HepG2 (cell line): Measurements from ENCODE around the gene ONECUT3. TPM values are rescaled to one million over a fixed set of nuclear protein-coding genes. Genes with fewer than 3 reads are reported as not detected.
A peak's percentile ranks its signal among the peaks of the same experiment; 100 is the strongest.

ENCODE experiments used
- ATAC-seq: fragments of 200-7000 bp; cut with Tn5 transposase; 3 replicates; pipeline ENCODE4 v1.9.1; 2020; ENCODE audit warnings: mild to moderate bottlenecking, moderate library complexity
- BruUV-seq: library from RNA; stranded (reverse); fragments of 400-500 nt; replicated peaks from 2 replicates; lab custom pipeline; 2021; lab: Mats Ljungman, UMichigan
- CTCF ChIA-PET: fragments of 300-600 bp; formaldehyde crosslinking; extraction: SDS; loops from one replicate; lab custom pipeline; 2021; ENCODE audit warnings: low total read pairs, inconsistent platforms, low intra/inter-chr PET ratio; lab: Yijun Ruan, JAX
- POLR2A ChIA-PET: fragments of 350-600 bp; sonication (Branson Sonifier 250); formaldehyde crosslinking; loops from one replicate; lab custom pipeline; 2020; ENCODE audit warnings: antibody characterized with exemption, inconsistent platforms; lab: Yijun Ruan, JAX
- DNase-seq: peaks from one replicate; pipeline ENCODE4 v3.0.0-alpha.2; 2015; ENCODE audit warnings: low spot score
- FAIRE-seq: peaks from 3 replicates; lab custom pipeline; 2011; peaks lifted over from hg19 to GRCh38; lab: Jason Lieb, UNC
- H2AFZ ChIP-seq: one replicate; pipeline ENCODE4 v1.6.1; 2011; ENCODE audit warnings: low read length, inconsistent platforms
- H3K27ac ChIP-seq: fragments of 300-600 bp; 3 replicates; pipeline ENCODE4 v1.8.0; 2011; ENCODE audit warnings: mixed run types, mild to moderate bottlenecking, mixed read lengths, low read length, inconsistent platforms; ENCODE audit not compliant: insufficient read depth; ENCODE audit errors: extremely low read length
- H3K27me3 ChIP-seq, 2 experiments: fragments of 200-600 bp in 1 of 2; 2 replicates in 1 of 2; 3 replicates in 1 of 2; pipeline versions ENCODE4 v1.6.0 to v1.8.0; 2011; ENCODE audit warnings: low read length in 2 of 2, mild to moderate bottlenecking in 2 of 2, moderate library complexity in 2 of 2, inconsistent platforms in 1 of 2; ENCODE audit not compliant: insufficient read depth in 2 of 2, control insufficient read depth in 1 of 2
- H3K36me3 ChIP-seq, 2 experiments: fragments of 200-600 bp in 1 of 2; replicated peaks in 1 of 2; 2 replicates in 1 of 2; 3 replicates in 1 of 2; pipeline versions ENCODE4 v1.5.1 to v1.8.0; 2011; ENCODE audit warnings: low read length in 2 of 2, inconsistent platforms in 1 of 2; ENCODE audit not compliant: insufficient read depth in 2 of 2, control insufficient read depth in 1 of 2
- H3K4me1 ChIP-seq: 2 replicates; pipeline ENCODE4 v1.5.1; 2012; ENCODE audit warnings: low read length, inconsistent platforms; ENCODE audit not compliant: insufficient read depth
- H3K4me2 ChIP-seq: 2 replicates; pipeline ENCODE4 v1.6.0; 2011; ENCODE audit warnings: low read depth, low read length, inconsistent platforms
- H3K4me3 ChIP-seq, 3 experiments: fragments of 200-600 bp in 1 of 3; sonication (generic), shearing (Covaris generic) in 1 of 3; replicated peaks in 1 of 3; 2 replicates each; pipeline ENCODE4 v1.5.1; 2011 to 2016; ENCODE audit warnings: low read length in 3 of 3, inconsistent platforms in 2 of 3, low read depth in 2 of 3, mild to moderate bottlenecking in 2 of 3, control low read depth in 1 of 3, mixed read lengths in 1 of 3; ENCODE audit not compliant: insufficient read depth in 1 of 3
- H3K79me2 ChIP-seq: one replicate; pipeline ENCODE4 v1.6.1; 2011; ENCODE audit warnings: low read length, inconsistent platforms; ENCODE audit not compliant: insufficient read depth
- H3K9ac ChIP-seq: 2 replicates; pipeline ENCODE4 v1.6.0; 2011; ENCODE audit warnings: mild to moderate bottlenecking, low read depth, low read length, inconsistent platforms; ENCODE audit not compliant: insufficient read depth
- H3K9me3 ChIP-seq: 2 replicates; pipeline ENCODE4 v1.5.1; 2012; ENCODE audit warnings: mild to moderate bottlenecking, low read length
- H4K20me1 ChIP-seq: 2 replicates; pipeline ENCODE4 v1.6.0; 2011; ENCODE audit warnings: inconsistent platforms, mild to moderate bottlenecking, low read length, moderate library complexity; ENCODE audit not compliant: insufficient read depth
- BCL6 ChIP-seq: IDR thresholded peaks from 2 replicates; pipeline ENCODE4 v1.6.1; 2016; ENCODE audit warnings: missing genetic modification reagents, missing compliant biosample characterization
- CENPX ChIP-seq: sonication (generic); formaldehyde crosslinking; IDR thresholded peaks from 2 replicates; pipeline ENCODE4 v1.9.0; 2021; ENCODE audit warnings: mild to moderate bottlenecking, missing genetic modification reagents, moderate library complexity
- CHD4 ChIP-seq: fragments of 200-600 bp; sonication (generic); IDR thresholded peaks from 2 replicates; pipeline ENCODE4 v1.7.0; 2017; ENCODE audit warnings: mild to moderate bottlenecking, low read length, borderline replicate concordance
- HDAC1 ChIP-seq: sonication (generic); formaldehyde crosslinking; IDR thresholded peaks from 2 replicates; pipeline ENCODE4 v1.5.1; 2020; ENCODE audit warnings: mild to moderate bottlenecking, missing genetic modification reagents
- HOXD1 ChIP-seq: sonication (generic); formaldehyde crosslinking; IDR thresholded peaks from 2 replicates; pipeline ENCODE4 v1.5.0; 2020; ENCODE audit warnings: missing genetic modification reagents
- ISL2 ChIP-seq: sonication (generic); formaldehyde crosslinking; IDR thresholded peaks from 2 replicates; pipeline ENCODE4 v1.5.0; 2020; ENCODE audit warnings: missing genetic modification reagents
- JARID2 ChIP-seq: sonication (generic); formaldehyde crosslinking; IDR thresholded peaks from 2 replicates; pipeline ENCODE4 v1.8.1; 2023; ENCODE audit warnings: missing genetic modification reagents, inconsistent platforms; ENCODE audit not compliant: insufficient replicate concordance
- NONO ChIP-seq, 2 experiments: fragments of 450-650 bp in 1 of 2; sonication (generic) in 1 of 2; formaldehyde crosslinking in 1 of 2; IDR thresholded peaks in 1 of 2; conservative IDR thresholded peaks in 1 of 2; 2 replicates each; pipeline versions ENCODE4 v1.6.1 to v1.8.0; 2017 to 2022; ENCODE audit warnings: mild to moderate bottlenecking in 1 of 2, missing genetic modification reagents in 1 of 2, moderate library complexity in 1 of 2
- PCBP1 ChIP-seq: fragments of 200-400 bp; formaldehyde crosslinking; IDR thresholded peaks from 2 replicates; pipeline ENCODE4 v1.6.1; 2017; ENCODE audit warnings: mild to moderate bottlenecking, low read depth, low read length, borderline replicate concordance
- PLRG1 ChIP-seq: fragments of 450-650 bp; conservative IDR thresholded peaks from 2 replicates; pipeline ENCODE4 v1.6.1; 2016
- REL ChIP-seq: sonication (generic); formaldehyde crosslinking; conservative IDR thresholded peaks from 2 replicates; pipeline ENCODE4 v1.8.0; 2022; ENCODE audit warnings: mild to moderate bottlenecking, missing genetic modification reagents, moderate library complexity
- REPIN1 ChIP-seq: sonication (generic); formaldehyde crosslinking; IDR thresholded peaks from 2 replicates; pipeline ENCODE4 v1.8.0; 2022; ENCODE audit warnings: missing genetic modification reagents, low read depth, mild to moderate bottlenecking, borderline replicate concordance
- ZNF232 ChIP-seq: sonication (generic); formaldehyde crosslinking; IDR thresholded peaks from 2 replicates; pipeline ENCODE4 v1.4.0; 2020; ENCODE audit warnings: missing genetic modification reagents, borderline replicate concordance
- ZNF451 ChIP-seq: sonication (generic); formaldehyde crosslinking; IDR thresholded peaks from 2 replicates; pipeline ENCODE4 v1.5.0; 2020; ENCODE audit warnings: mild to moderate bottlenecking, missing genetic modification reagents
- ZNF629 ChIP-seq: sonication (generic); formaldehyde crosslinking; conservative IDR thresholded peaks from 2 replicates; pipeline ENCODE4 v1.5.0; 2020; ENCODE audit warnings: missing genetic modification reagents
- WGBS: methylation state at CpG from one replicate; pipeline ENCODE4 v1.1.6; 2017; ENCODE audit warnings: low lambda C conversion rate; 5-methylcytosine and 5-hydroxymethylcytosine counted together
- in situ Hi-C: cut with HindIII; loops from 2 replicates; pipeline ENCODE4 v1.10.0; 2017; ENCODE audit warnings: low pct_unique_long_range_greater_than_20kb; ENCODE audit not compliant: extremely low pct_ligation_motif_present
- intact Hi-C: fragments of 100-400 bp; cut with micrococcal nuclease; formaldehyde crosslinking; loops from one replicate; pipeline ENCODE4 v1.10.0; 2022; ENCODE audit not compliant: unreplicated experiment
- polyA plus RNA-seq, 8 experiments: library from polyadenylated mRNA; depleted of rRNA in 3 of 8; stranded (reverse) in 7 of 8; unstranded in 1 of 8; fragments of >200 nt; fragmentation: Illumina TruSeq in 4 of 8; extraction: Trizol in 4 of 8; gene quantifications; 2 replicates each; pipeline versions ENCODE4 v1.2.1 to v1.2.3, GENCODE V29; 2011 to 2016; ENCODE audit warnings: low read depth in 4 of 8, missing spikeins in 1 of 8, mixed read lengths in 1 of 8; ENCODE audit not compliant: insufficient read depth in 1 of 8
- total RNA-seq, 5 experiments: library from RNA; depleted of rRNA; stranded (reverse); fragments of >200 nt; fragmentation: Illumina TruSeq; extraction: Trizol; gene quantifications; 2 replicates each; pipeline ENCODE4 v1.2.3, GENCODE V29; 2016; ENCODE audit warnings: low read depth in 1 of 5
- TF ChIP-seq, protein P1 (sequence below): sonication (generic); formaldehyde crosslinking; IDR thresholded peaks from 2 replicates; pipeline ENCODE4 v1.8.1; 2023; ENCODE audit warnings: mild to moderate bottlenecking, inconsistent platforms, moderate library complexity, missing genetic modification reagents, borderline replicate concordance
- TF ChIP-seq, protein P2 (sequence below): sonication (generic); formaldehyde crosslinking; IDR thresholded peaks from 2 replicates; pipeline ENCODE4 v1.4.0; 2020; ENCODE audit warnings: low read depth, missing genetic modification reagents
- TF ChIP-seq, protein P3 (sequence below): IDR thresholded peaks from 2 replicates; pipeline ENCODE4 v1.6.1; 2012; ENCODE audit warnings: inconsistent platforms

ONECUT3 gene
- total and polyA plus RNA-seq, 2 of the 13 experiments (the other 11 are each of a cell fraction or from before 2014, with no cell fraction given), result under 0.01 TPM; not detected in 1

DNA sequence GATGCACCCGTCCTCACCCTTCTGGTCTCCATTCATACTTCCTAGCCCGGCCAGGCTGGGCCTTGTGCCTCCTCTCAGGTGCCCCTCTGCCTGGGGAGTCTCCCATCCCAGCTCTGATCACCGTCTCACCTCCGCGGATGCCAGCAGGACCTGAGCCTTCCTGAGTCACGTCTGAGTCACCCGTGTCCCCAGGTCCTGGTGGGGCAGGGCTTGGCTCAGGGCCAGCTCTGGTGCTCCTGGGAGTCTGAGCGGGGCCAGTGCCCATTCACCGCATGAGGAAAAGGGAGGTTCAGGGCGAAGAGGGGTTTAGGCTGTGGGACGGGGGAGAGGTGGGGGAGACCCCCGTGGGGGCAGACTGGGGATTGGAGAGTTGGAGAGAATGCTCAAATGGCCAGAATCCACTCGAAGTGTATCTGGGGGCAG, 58.2 kb downstream of the ONECUT3 start (continued):
- TF ChIP-seq ISL2, result 0 out of 2 replicates have a peak, but pooled peaks have one; percentile 4

DNA sequence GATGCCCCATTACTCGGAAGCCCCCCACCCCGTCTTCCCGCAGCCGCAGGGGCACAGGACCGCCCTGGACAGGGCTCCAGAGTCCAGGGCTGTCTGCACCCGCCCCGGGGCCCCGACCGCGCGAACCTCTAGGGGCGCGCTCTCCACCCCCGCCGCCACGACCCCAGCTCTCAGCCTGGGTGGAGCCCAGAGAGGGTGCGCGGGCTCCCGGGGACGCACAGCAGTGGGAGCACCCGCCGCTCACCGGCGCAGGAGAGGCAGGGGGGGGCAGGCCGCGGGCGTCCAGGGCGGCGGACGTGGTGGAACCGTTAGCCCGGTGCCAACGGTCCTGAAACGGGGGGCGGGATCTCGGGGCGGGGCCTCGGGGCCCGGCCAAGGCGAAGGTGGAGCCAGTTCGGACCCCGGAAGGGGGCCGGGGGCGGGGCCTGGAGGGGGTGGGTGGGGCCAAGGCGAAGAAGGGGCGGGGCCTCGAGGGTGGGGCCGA, 58.7 kb downstream of the ONECUT3 start, which contains the start of gene ATP8B3:
TSS of gene ATP8B3 (minus strand) at position 335 of the 484 bp plus-strand sequence. CDS start 540 bp downstream, outside the sequence.
- in situ Hi-C loops, result no loop called here
- Histone ChIP-seq H3K27ac (peak within 1 kb of the TSS; percentile 72), H3K79me2 (no peaks in the 10 kb centered on the region), H3K27me3 (no peaks in the 10 kb centered on the region; a peak in 1 of 5 replicates), H3K36me3 (peaks cover 1 to 9% of the 10 kb centered on the region in 2 experiments; a peak in 1 of 5 replicates), H3K4me3 (peak within 1 kb of the TSS; percentile 45 to 84 (median 69)), H4K20me1 (no peaks in the 10 kb centered on the region), H2AFZ (no peak within 1 kb of the TSS), H3K4me1 (peaks cover 18% of the 10 kb centered on the region), H3K9me3 (no peaks in the 10 kb centered on the region), H3K9ac (peak within 1 kb of the TSS; percentile 66), H3K4me2 (peak within 1 kb of the TSS; percentile 87)
- no TSS peak for BruUV-seq
- POLR2A ChIA-PET, result interaction anchor here (0.6 kb wide), 1 partner anchor 836 kb away, joined by 3 read pairs; no protein-coding TSS in a partner anchor
- CTCF ChIA-PET, result interaction anchor here (1.0 kb wide), 1 partner anchor 194 kb away, joined by 3 read pairs; no protein-coding TSS in a partner anchor
- FAIRE-seq (no peak), ATAC-seq (peak; percentile 34), DNase-seq (no peak)
- 3% methylated on average over 11 of the region's 48 CpGs for WGBS
- intact Hi-C loops, result loop anchor here (2.0 kb wide), 1 partner anchor 21 kb away; no protein-coding TSS in a partner anchor
- TF ChIP-seq NONO (IDR thresholded peaks at IDR 0.05), result no peak
- peak; percentile 15; the same call in 1 of the 2 replicates for TF ChIP-seq NONO (CRISPR knock-in tag; conservative IDR thresholded peaks at IDR 0.05)
- TF ChIP-seq CENPX, result no peak
- TF ChIP-seq PCBP1, result 0 out of 2 replicates have a peak, but pooled peaks have one; percentile 8
- TF ChIP-seq, protein P1, sequence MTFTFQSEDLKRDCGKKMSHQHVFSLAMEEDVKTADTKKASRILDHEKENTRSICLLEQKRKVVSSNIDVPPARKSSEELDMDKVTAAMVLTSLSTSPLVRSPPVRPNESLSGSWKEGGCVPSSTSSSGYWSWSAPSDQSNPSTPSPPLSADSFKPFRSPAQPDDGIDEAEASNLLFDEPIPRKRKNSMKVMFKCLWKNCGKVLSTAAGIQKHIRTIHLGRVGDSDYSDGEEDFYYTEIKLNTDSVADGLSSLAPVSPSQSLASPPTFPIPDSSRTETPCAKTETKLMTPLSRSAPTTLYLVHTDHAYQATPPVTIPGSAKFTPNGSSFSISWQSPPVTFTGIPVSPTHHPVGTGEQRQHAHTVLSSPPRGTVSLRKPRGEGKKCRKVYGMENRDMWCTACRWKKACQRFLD (CRISPR knock-in tag), result no peak
- no peak for TF ChIP-seq REL (CRISPR knock-in tag)
- 0 out of 2 replicates have a peak, but pooled peaks have one; percentile 1 for TF ChIP-seq ZNF629 (CRISPR knock-in tag)
- no peak for TF ChIP-seq ZNF232 (CRISPR knock-in tag)
- TF ChIP-seq JARID2 (CRISPR knock-in tag), result no peak
- peak; percentile 56; the same call in 1 of the 2 replicates for TF ChIP-seq CHD4
- TF ChIP-seq HOXD1 (CRISPR knock-in tag), result no peak
- no peak; the same call in 1 of the 2 replicates for TF ChIP-seq REPIN1 (CRISPR knock-in tag)
- no peak for TF ChIP-seq ZNF451 (CRISPR knock-in tag)
- no peak for TF ChIP-seq PLRG1
- TF ChIP-seq, protein P2, sequence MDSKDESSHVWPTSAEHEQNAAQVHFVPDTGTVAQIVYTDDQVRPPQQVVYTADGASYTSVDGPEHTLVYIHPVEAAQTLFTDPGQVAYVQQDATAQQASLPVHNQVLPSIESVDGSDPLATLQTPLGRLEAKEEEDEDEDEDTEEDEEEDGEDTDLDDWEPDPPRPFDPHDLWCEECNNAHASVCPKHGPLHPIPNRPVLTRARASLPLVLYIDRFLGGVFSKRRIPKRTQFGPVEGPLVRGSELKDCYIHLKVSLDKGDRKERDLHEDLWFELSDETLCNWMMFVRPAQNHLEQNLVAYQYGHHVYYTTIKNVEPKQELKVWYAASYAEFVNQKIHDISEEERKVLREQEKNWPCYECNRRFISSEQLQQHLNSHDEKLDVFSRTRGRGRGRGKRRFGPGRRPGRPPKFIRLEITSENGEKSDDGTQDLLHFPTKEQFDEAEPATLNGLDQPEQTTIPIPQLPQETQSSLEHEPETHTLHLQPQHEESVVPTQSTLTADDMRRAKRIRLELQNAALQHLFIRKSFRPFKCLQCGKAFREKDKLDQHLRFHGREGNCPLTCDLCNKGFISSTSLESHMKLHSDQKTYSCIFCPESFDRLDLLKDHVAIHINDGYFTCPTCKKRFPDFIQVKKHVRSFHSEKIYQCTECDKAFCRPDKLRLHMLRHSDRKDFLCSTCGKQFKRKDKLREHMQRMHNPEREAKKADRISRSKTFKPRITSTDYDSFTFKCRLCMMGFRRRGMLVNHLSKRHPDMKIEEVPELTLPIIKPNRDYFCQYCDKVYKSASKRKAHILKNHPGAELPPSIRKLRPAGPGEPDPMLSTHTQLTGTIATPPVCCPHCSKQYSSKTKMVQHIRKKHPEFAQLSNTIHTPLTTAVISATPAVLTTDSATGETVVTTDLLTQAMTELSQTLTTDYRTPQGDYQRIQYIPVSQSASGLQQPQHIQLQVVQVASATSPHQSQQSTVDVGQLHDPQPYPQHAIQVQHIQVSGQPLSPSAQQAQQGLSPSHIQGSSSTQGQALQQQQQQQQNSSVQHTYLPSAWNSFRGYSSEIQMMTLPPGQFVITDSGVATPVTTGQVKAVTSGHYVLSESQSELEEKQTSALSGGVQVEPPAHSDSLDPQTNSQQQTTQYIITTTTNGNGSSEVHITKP (CRISPR knock-in tag), result no peak
- TF ChIP-seq, protein P3, sequence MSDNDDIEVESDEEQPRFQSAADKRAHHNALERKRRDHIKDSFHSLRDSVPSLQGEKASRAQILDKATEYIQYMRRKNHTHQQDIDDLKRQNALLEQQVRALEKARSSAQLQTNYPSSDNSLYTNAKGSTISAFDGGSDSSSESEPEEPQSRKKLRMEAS, result peak; percentile 34; the same call in 1 of the 2 replicates
- 0 out of 2 replicates have a peak, but pooled peaks have one; percentile 7 for TF ChIP-seq BCL6
- peak; percentile 63 for TF ChIP-seq HDAC1
